OCI-M2 (cell line): ENCODE data around the gene PPP1R3E.

Experiments used
- DNase-seq: peaks from one replicate; lab custom pipeline; 2025; ENCODE audit not compliant: unreplicated experiment; lab: John Stamatoyannopoulos, UW

Gene PPP1R3E

DNA sequence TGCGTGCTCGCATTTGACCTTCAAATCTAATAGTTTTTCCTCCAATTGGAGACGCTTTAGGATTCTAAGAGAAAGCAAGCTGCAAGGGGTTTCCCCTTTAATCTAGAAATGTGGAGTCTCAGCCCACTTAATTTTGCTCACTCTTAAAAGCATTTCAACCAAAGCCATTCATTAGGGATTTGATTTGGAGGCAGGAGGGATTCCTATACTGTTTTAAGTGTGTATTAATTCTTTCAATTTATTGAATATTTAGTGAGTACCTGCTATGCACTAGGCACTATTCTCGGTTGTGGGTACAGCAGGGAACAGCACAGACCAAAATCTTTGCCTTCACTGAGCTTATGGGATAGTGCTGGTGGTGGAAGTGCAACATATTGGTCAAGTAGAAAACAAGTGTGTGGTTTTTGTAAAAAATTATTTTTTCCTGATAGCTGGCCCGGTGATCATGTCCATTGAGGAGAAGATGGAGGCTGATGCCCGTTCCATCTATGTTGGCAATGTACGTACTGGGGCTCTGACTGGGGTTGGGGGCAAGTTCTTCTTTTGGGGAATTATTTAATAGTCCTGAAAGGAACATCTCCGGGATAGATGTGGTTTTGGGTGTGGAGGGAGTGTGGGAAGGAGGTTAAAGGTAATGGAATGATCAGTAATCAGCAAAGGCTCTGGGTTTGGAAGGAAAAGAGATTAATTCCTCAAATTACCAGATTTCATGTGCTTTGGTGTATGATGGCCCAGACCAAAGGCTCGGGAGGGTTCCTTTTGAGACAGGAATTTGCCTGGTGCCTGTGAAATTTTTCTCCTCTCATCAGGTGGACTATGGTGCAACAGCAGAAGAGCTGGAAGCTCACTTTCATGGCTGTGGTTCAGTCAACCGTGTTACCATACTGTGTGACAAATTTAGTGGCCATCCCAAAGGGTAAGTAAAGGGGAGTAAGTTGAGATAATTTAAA, 20.2 kb upstream of the PPP1R3E start:
- no peak for DNase-seq

DNA sequence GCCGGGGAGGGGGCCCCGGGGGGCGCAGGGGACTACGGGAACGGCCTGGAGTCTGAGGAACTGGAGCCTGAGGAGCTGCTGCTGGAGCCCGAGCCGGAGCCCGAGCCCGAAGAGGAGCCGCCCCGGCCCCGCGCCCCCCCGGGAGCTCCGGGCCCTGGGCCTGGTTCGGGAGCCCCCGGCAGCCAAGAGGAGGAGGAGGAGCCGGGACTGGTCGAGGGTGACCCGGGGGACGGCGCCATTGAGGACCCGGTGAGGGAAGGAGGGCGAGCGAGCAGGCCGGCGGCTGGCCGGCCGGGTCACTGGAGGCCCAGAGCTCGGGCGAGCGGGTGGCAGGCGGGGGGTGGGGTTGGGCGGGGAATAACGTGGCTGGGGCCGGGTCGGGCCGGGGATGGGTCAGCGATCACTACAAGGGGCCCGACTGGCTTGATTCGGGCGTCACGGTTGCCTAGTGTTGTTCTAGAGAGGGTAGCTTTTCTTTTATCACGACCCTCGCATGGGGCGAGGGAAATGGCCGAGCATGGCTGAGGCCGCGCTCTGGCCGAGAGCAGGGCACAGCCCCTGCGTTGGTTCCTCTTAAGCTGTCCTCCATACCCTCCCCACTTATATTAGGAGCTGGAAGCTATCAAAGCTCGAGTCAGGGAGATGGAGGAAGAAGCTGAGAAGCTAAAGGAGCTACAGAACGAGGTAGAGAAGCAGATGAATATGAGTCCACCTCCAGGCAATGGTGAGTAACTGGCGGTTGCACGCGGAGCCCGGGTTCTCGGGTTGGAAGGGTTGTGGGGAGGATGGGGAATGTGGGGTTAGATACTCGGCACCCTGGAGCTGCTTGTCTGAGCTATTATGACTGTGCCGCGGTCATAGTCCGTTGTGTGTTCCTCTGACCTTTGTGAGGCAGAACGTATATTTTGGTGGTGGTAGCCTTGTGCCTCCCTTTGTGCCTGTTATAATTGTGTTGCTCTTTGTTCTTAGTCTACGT, 19.2 kb upstream of the PPP1R3E start:
- DNase-seq = no peak

GRCh38 chr14:23320584-23321571, 18.2 kb upstream of the PPP1R3E start, which contains the start of gene PABPN1:
TSS of gene PABPN1 (plus strand) at chr14:23321457. CDS start at chr14:23321470, 13 bp downstream.
- DNase-seq = peak; percentile 99

DNA sequence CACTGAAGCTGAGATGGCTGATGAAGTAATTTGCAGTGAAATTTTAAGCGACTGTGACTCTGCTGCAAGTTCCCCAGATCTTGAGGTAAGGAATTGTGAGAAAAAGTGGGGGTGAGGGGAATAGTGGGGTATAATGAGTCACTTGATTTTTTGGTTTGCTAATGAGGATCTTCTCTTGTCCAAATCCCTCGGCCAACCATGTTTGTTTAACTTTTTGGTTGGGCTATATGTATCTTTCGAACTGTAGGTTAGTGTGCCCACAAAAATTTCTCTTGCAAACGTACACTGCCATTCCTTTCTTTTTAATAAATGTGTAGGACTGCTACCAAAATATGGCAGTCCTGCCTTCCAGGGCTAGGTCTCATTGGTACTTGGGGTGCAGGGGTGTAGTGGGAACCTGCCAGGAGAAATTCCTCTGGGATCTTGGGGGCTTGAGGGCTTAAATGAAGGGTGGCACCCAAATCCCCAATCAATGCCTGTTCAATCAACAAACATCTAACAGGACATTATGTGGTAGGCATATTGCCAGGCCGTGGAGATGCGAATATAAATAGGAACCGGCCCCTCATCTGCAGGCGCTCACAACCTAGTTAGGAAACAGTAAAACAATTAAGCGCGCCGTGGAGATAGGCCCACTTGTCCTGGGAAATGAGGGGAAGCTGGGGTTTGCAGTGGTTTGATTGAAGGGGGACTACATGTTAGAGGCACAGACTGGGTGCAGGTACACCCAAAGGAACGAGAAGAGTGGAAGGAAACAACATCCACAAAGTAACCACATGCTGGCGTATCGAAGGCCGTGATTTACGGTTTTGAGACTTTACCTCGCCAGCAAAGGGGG, 17.3 kb upstream of the PPP1R3E start:
- no peak for DNase-seq

DNA sequence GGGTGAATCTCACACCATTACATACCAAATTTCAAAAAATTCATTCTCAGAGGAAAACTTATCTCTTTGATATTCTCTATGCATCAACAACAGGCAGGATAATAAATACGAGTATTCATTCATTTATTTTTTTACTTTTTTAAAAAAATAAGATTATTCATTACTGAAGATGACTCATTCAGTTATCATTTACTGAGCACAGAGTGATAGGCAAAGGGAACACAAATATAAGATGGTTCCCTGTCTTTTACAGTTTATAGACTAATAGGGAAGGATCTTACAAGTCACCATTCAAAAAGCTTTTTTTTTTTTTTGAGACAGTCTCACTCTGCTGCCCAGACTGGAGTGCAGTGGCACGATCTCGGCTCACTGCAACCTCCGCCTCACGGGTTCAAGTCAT, 13.6 kb upstream of the PPP1R3E start:
- no peak for DNase-seq

GRCh38 chr14:23310546-23310945, 7.9 kb upstream of the PPP1R3E start:
- no peak for DNase-seq

DNA sequence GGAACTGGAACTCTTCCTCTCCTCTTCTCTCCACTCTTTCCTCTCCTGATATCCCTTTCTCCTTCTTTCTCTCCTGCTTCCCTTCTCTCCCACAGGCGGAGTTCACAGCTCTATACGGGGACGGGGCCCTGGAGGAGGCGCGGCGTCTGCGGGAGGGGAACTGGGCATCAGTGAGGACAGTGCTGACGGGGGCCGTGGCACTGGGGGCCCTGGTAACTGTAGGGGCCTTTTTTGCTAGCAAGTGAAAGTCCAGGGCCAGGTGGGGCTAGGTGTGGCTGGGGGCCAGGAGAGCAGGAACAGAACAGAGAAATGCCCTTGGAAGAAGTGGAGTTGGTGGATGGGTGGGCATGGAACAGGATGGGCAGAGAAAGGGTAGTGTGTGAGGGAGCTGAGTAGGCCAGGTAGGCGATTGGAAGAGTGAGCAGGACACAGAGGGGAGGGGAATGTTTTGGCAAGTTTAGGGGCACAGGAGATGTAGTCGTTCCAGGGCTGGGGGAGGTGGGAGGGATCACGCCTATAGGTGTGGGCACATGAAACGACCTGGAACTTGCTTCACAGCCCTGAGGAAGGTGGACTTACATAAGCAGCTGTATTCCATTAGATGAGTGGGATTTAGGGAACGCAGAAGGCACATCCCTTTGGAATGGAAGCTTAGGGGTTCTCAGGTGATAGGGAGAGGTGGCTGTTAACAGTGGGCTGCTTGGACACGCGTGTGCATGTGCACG, 6.2 kb upstream of the PPP1R3E start:
- no peak for DNase-seq

GRCh38 chr14:23307687-23308644, 5.3 kb upstream of the PPP1R3E start:
- DNase-seq = no peak

GRCh38 chr14:23307146-23307530, 4.5 kb upstream of the PPP1R3E start:
- no peak for DNase-seq

GRCh38 chr14:23306412-23307145, 3.9 kb upstream of the PPP1R3E start, which contains the start of gene BCL2L2:
TSS of gene BCL2L2 (plus strand) at chr14:23306833. CDS start at chr14:23307768, 935 bp downstream.
- DNase-seq = no peak

GRCh38 chr14:23301969-23302289, 730 bp downstream of the PPP1R3E start:
- DNase-seq = no peak

GRCh38 chr14:23301288-23301968, 1.2 kb downstream of the PPP1R3E start:
- DNase-seq = peak; percentile 97

GRCh38 chr14:23300687-23301223, 1.9 kb downstream of the PPP1R3E start:
- no peak for DNase-seq

DNA sequence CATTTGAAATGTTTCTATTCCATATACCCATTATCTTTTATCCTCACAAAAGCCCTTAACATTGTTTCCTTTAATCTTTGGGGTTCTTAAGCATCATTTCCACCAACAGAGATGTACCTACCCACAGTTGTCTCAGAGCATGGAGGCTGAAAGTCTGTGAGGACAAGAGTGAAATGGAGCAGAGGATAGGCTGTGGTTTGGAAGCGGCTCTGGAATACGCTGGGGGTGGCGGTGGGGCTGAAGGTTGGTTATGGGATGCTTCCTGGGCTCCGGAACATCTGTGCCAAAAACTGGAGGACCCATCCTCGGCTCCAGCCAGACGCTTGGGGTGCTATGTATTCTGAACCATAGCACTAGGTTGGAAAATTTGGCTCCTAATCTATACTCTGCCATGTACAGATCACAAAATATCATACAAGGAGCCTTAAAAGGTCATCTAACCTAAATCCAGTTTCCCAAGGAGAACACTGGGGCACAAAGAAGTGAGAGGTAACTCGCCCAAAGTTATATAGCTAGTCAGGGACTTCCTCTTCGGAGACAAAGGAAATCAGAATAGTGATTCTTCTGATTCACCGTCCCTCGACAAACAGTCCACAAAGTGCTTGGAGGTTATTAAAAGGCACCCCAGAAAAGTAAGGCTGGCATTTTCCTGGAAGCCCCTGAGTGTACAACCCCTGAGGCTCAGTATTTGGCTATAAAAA, 2.5 kb downstream of the PPP1R3E start:
- DNase-seq = no peak

DNA sequence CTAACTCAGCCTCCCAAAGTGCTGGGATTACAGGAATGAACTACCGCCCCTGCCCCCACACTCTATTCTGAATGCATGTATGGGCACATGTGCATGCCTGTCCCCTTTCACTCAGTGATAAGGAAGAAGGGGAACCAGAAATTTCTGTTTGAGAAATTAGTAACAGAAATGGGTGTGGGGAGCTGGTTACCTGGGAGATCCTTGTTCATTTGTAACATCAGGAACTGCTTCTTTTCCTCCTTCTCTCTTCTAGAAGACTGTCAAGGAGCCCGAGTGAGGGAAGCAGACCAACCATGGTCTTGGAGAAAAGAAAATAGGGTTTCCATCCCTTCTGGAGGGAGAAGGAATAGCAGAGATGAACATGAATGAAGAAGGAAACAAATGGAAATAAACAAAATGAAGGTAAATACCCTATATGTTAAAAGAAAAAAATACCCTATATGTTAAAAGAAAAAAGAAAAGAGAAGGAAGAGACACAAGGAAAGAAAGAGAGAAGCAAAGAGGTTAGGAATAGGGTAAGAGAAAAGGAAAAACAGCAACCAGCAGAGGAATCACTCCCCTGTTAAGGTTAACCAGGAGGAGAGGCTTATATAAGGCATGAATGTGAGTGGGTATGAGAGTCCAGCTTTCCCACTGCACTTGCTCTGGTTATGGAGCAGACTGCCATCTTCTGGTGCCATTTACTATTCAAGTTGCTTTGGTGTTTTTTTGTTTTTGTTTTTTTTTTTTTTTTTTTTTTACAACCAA, 3.3 kb downstream of the PPP1R3E start:
- no peak for DNase-seq
